Endothelial cell (in vitro differentiated cells): ENCODE measurements around the gene LGR6. TPM values are rescaled to one million over a fixed set of nuclear protein-coding genes. Genes with fewer than 3 reads are reported as not detected.
"Not testable (repeated sequence)": the region's sequence is repeated elsewhere in the genome, so short reads cannot be mapped to it uniquely, and the experiment has no call there.

Source experiments
- DNase-seq: peaks from one replicate; pipeline ENCODE4 v3.0.0; 2021; ENCODE audit warnings: low spot score
- H3K27ac Mint-ChIP-seq: one replicate; pipeline ENCODE4 v1.8.0; 2021; ENCODE audit warnings: mixed read lengths, inconsistent platforms; ENCODE audit not compliant: unreplicated experiment
- H3K27me3 Mint-ChIP-seq: one replicate; pipeline ENCODE4 v1.8.0; 2021; ENCODE audit warnings: mild to moderate bottlenecking, moderate library complexity, mixed read lengths, inconsistent platforms; ENCODE audit not compliant: unreplicated experiment
- H3K36me3 Mint-ChIP-seq: one replicate; pipeline ENCODE4 v1.8.0; 2021; ENCODE audit warnings: mild to moderate bottlenecking, low read depth, mixed read lengths, inconsistent platforms; ENCODE audit not compliant: unreplicated experiment
- H3K4me1 Mint-ChIP-seq: one replicate; pipeline ENCODE4 v1.8.0; 2021; ENCODE audit warnings: mild to moderate bottlenecking, mixed read lengths, inconsistent platforms; ENCODE audit not compliant: unreplicated experiment
- H3K4me3 Mint-ChIP-seq: one replicate; pipeline ENCODE4 v1.8.0; 2021; ENCODE audit warnings: mild to moderate bottlenecking, mixed read lengths, inconsistent platforms; ENCODE audit not compliant: unreplicated experiment
- H3K9me3 Mint-ChIP-seq: one replicate; pipeline ENCODE4 v1.8.0; 2021; ENCODE audit warnings: mixed read lengths, inconsistent platforms; ENCODE audit not compliant: unreplicated experiment
- CTCF ChIP-seq: fragments of 200-600 bp; sonication (generic); IDR thresholded peaks from one replicate; pipeline ENCODE4 v1.5.0; 2021; ENCODE audit warnings: antibody characterized with exemption; ENCODE audit not compliant: unreplicated experiment
- total RNA-seq: library from RNA; stranded (reverse); fragmentation: NEBNext Ultra II Directional; extraction: Animal tissue kit (Norgen Biotek cat#: 25700); gene quantifications from one replicate; pipeline ENCODE4 v1.2.1, GENCODE V29; 2021; ENCODE audit not compliant: unreplicated experiment

The LGR6 gene
- total RNA-seq, 1 donor from 2014 or later, result 0.23 TPM

GRCh38 chr1:202255343-202255742 is 61.7 kb downstream of the LGR6 start:
- peaks cover 4% of the 10 kb centered on the region for H3K27me3 Mint-ChIP-seq
- TF ChIP-seq CTCF, result no peak
- H3K36me3 Mint-ChIP-seq, result no peaks in the 10 kb centered on the region
- H3K27ac Mint-ChIP-seq, result no peak overlapping the region
- no peak for DNase-seq
- H3K9me3 Mint-ChIP-seq, result no peaks in the 10 kb centered on the region
- no peak overlapping the region for H3K4me3 Mint-ChIP-seq
- H3K4me1 Mint-ChIP-seq, result peaks cover 27% of the 10 kb centered on the region

- TF ChIP-seq CTCF, result no peak
- H3K9me3 Mint-ChIP-seq, result no peaks in the 10 kb centered on the region
Measured at GRCh38 chr1:202259705-202260104, 66.1 kb downstream of the LGR6 start.

DNA sequence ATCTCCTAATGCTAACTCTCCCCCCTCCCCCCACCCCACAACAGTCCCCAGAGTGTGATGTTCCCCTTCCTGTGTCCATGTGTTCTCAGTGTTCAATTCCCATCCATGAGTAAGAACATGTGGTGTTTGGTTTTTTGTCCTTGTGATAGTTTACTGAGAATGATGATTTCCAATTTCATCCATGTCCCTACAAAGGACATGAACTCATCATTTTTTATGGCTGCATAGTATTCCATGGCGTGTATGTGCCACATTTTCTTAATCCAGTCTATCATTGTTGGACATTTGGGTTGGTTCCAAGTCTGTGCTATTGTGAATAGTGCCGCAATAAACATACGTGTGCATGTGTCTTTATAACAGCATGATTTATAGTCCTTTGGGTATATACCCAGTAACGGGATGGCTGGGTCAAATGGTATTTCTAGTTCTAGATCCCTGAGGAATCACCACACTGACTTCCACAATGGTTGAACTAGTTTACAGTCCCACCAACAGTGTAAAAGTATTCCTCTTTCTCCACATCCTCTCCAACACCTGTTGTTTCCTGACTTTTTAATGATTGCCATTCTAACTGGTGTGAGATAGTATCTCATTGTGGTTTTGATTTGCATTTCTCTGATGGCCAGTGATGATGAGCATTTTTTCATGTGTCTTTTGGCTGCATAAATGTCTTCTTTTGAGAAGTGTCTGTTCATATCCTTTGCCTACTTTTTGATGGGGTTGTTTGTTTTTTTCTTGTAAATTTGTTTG is 67.8 kb downstream of the LGR6 start:
- H3K4me3 Mint-ChIP-seq, H3K4me1 Mint-ChIP-seq, DNase-seq, H3K36me3 Mint-ChIP-seq, H3K27ac Mint-ChIP-seq, H3K9me3 Mint-ChIP-seq, H3K27me3 Mint-ChIP-seq: not testable (repeated sequence)

More at GRCh38 chr1:202259705-202260104, 66.1 kb downstream of the LGR6 start:
- Mint-ChIP-seq H3K4me1 (peaks cover 5% of the 10 kb centered on the region), H3K27me3 (no peaks in the 10 kb centered on the region), H3K4me3 (no peak overlapping the region), H3K27ac (no peak overlapping the region), H3K36me3 (no peaks in the 10 kb centered on the region)
- DNase-seq, result no peak

GRCh38 chr1:202263628-202264027 is 70.0 kb downstream of the LGR6 start:
- H3K27ac Mint-ChIP-seq, result no peak overlapping the region
- H3K4me1 Mint-ChIP-seq, result no peaks in the 10 kb centered on the region
- no peaks in the 10 kb centered on the region for H3K36me3 Mint-ChIP-seq
- H3K4me3 Mint-ChIP-seq, result no peak overlapping the region
- no peak for TF ChIP-seq CTCF
- no peak for DNase-seq
- no peaks in the 10 kb centered on the region for H3K27me3 Mint-ChIP-seq
- H3K9me3 Mint-ChIP-seq, result no peaks in the 10 kb centered on the region

DNA sequence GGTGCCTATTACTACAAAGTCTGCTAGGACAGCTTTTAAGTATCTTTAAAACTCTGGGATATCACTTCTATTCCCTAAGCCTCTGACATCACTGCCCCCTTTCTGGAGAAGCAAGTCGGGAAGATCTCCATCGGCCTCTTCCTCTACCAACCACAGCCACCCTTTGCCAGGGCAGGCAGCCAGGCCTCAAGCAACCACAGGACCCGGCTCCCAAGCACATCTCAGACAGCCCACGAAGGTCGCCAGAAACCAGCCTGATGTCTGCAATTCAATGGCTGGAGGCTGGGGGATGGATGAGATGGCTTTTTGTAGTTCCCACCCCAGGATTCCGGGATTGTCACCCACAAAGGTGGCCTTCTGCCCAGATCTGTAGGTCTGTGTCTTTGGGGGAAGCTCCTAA is 70.7 kb downstream of the LGR6 start:
- H3K4me1 Mint-ChIP-seq, result no peaks in the 10 kb centered on the region
- no peaks in the 10 kb centered on the region for H3K9me3 Mint-ChIP-seq
- H3K27ac Mint-ChIP-seq, result no peak overlapping the region
- H3K27me3 Mint-ChIP-seq, result no peaks in the 10 kb centered on the region
- H3K36me3 Mint-ChIP-seq, result no peaks in the 10 kb centered on the region
- TF ChIP-seq CTCF, result no peak
- no peak overlapping the region for H3K4me3 Mint-ChIP-seq
- no peak for DNase-seq
